K562 (cell line): ENCODE results near the gene RHOXF1. TPM values are rescaled to one million over a fixed set of nuclear protein-coding genes. Genes with fewer than 3 reads are reported as not detected.

ENCODE experiments used
- ATAC-seq: fragments of 200-7000 bp; cut with Tn5 transposase; 3 replicates; pipeline ENCODE4 v1.9.1; 2020; ENCODE audit warnings: moderate library complexity
- BruUV-seq: library from RNA; stranded (reverse); fragments of 400-500 nt; replicated peaks from 2 replicates; lab custom pipeline; 2021; lab: Mats Ljungman, UMichigan
- CTCF ChIA-PET: fragments of 300-600 bp; formaldehyde crosslinking; extraction: SDS; loops from one replicate; lab custom pipeline; 2021; ENCODE audit warnings: low intra/inter-chr PET ratio; lab: Yijun Ruan, JAX
- POLR2A ChIA-PET: fragments of 300-600, 350-650 bp; sonication (Branson Sonifier 250); formaldehyde crosslinking; extraction: SDS; loops from one replicate; lab custom pipeline; 2021; ENCODE audit warnings: antibody characterized with exemption, inconsistent platforms; lab: Yijun Ruan, JAX
- DNase-seq, 4 experiments: peaks; one replicate each; pipeline versions ENCODE4 v3.0.0 to v3.0.0-alpha.2; 2011 to 2018; ENCODE audit warnings: low spot score in 3 of 4, mixed read lengths in 3 of 4; ENCODE audit errors: extremely low read depth in 1 of 4
- FAIRE-seq: peaks from 2 replicates; lab custom pipeline; 2011; peaks lifted over from hg19 to GRCh38; lab: Jason Lieb, UNC
- H2AFZ ChIP-seq: 2 replicates; pipeline ENCODE4 v1.6.0; 2011; ENCODE audit warnings: low read depth, low read length, control low read depth, inconsistent platforms
- H3K27ac ChIP-seq: fragments of 200-600 bp; 3 replicates; pipeline ENCODE4 v1.8.0; 2011; ENCODE audit warnings: low read depth, mild to moderate bottlenecking, control low read depth, inconsistent platforms, low read length, moderate library complexity, mixed read lengths; ENCODE audit errors: extremely low read depth
- H3K27me3 ChIP-seq, 2 experiments: fragments of 300-600 bp in 1 of 2; 2 replicates in 1 of 2; 3 replicates in 1 of 2; pipeline versions ENCODE4 v1.6.0 to v1.8.0; 2011; ENCODE audit warnings: inconsistent platforms in 2 of 2, low read length in 2 of 2, mild to moderate bottlenecking in 1 of 2, mixed read lengths in 1 of 2, moderate library complexity in 1 of 2; ENCODE audit not compliant: control insufficient read depth in 2 of 2, insufficient read depth in 2 of 2
- H3K36me3 ChIP-seq: fragments of 300-600 bp; 3 replicates; pipeline ENCODE4 v1.8.0; 2011; ENCODE audit warnings: mild to moderate bottlenecking, low read length, inconsistent platforms; ENCODE audit not compliant: control insufficient read depth, insufficient read depth
- H3K4me1 ChIP-seq, 2 experiments: fragments of 200-600 bp in 1 of 2; replicated peaks in 1 of 2; 2 replicates in 1 of 2; 3 replicates in 1 of 2; pipeline versions ENCODE4 v1.5.1 to v1.8.0; 2011; ENCODE audit warnings: inconsistent platforms in 2 of 2, low read length in 2 of 2, mild to moderate bottlenecking in 1 of 2, mixed read lengths in 1 of 2, moderate library complexity in 1 of 2; ENCODE audit not compliant: control insufficient read depth in 2 of 2, insufficient read depth in 2 of 2
- H3K4me2 ChIP-seq: 2 replicates; pipeline ENCODE4 v1.6.1; 2011; ENCODE audit warnings: low read length, control low read depth, inconsistent platforms, mixed read lengths; ENCODE audit not compliant: insufficient read depth
- H3K4me3 ChIP-seq: fragments of 200-600 bp; sonication (generic), shearing (Covaris generic); 2 replicates; pipeline ENCODE4 v1.5.1; 2016; ENCODE audit warnings: control low read depth, inconsistent platforms
- H3K79me2 ChIP-seq: fragments of 200-600 bp; 3 replicates; pipeline ENCODE4 v1.8.0; 2011; ENCODE audit warnings: low read length, inconsistent platforms; ENCODE audit not compliant: control insufficient read depth, insufficient read depth
- H3K9ac ChIP-seq, 2 experiments: 2 replicates each; pipeline versions ENCODE4 v1.6.0 to v1.6.1; 2011; ENCODE audit warnings: low read depth in 2 of 2, low read length in 2 of 2, control low read depth in 1 of 2, inconsistent platforms in 1 of 2, mild to moderate bottlenecking in 1 of 2, mixed read lengths in 1 of 2; ENCODE audit not compliant: insufficient read depth in 1 of 2
- H3K9me1 ChIP-seq: one replicate; pipeline ENCODE4 v1.6.0; 2011; ENCODE audit warnings: inconsistent platforms, mild to moderate bottlenecking, low read length, moderate library complexity; ENCODE audit not compliant: control insufficient read depth, insufficient read depth
- H3K9me3 ChIP-seq: replicated peaks from 2 replicates; pipeline ENCODE4 v1.5.1; 2011; ENCODE audit warnings: low read depth, low read length, inconsistent platforms; ENCODE audit not compliant: control insufficient read depth, insufficient read depth
- H4K20me1 ChIP-seq: replicated peaks from 2 replicates; pipeline ENCODE4 v1.6.1; 2011; ENCODE audit warnings: low read length, inconsistent platforms, mixed read lengths; ENCODE audit not compliant: control insufficient read depth, insufficient read depth
- ARID3B ChIP-seq: fragments of 250-450 bp; sonication (Bioruptor Pico); IDR thresholded peaks from 2 replicates; pipeline ENCODE4 v1.4.0; 2020; ENCODE audit warnings: borderline replicate concordance
- BACH1 ChIP-seq: fragments of 200-800 bp; sonication (Bioruptor generic); IDR thresholded peaks from 2 replicates; pipeline ENCODE4 v1.6.1; 2016; ENCODE audit warnings: missing genetic modification characterization, missing compliant biosample characterization
- COPS2 ChIP-seq: fragments of 450-650 bp; conservative IDR thresholded peaks from 2 replicates; pipeline ENCODE4 v1.6.1; 2016; ENCODE audit warnings: mild to moderate bottlenecking, moderate library complexity
- HNRNPL ChIP-seq: fragments of 200-400 bp; formaldehyde crosslinking; IDR thresholded peaks from 2 replicates; pipeline ENCODE4 v1.6.1; 2017; ENCODE audit warnings: low read depth, mild to moderate bottlenecking, low read length
- MTF1 ChIP-seq: fragments of 250-450 bp; sonication (Bioruptor Pico); IDR thresholded peaks from 2 replicates; pipeline ENCODE4 v1.9.0; 2021; ENCODE audit warnings: moderate library complexity, mild to moderate bottlenecking, inconsistent platforms, borderline replicate concordance
- RBM15 ChIP-seq: fragments of 200-400 bp; formaldehyde crosslinking; IDR thresholded peaks from 2 replicates; pipeline ENCODE4 v1.6.1; 2018; ENCODE audit warnings: mild to moderate bottlenecking, low read length, moderate library complexity; ENCODE audit not compliant: insufficient read depth
- XRCC3 ChIP-seq: fragments of 450-650 bp; IDR thresholded peaks from 2 replicates; pipeline ENCODE4 v1.6.1; 2017; ENCODE audit warnings: mild to moderate bottlenecking, moderate library complexity
- ZNF165 ChIP-seq: fragments of 250-450 bp; sonication (Bioruptor Pico); IDR thresholded peaks from 2 replicates; pipeline ENCODE4 v1.4.0; 2020; ENCODE audit warnings: borderline replicate concordance
- ZNF592 ChIP-seq: fragments of 450-650 bp; IDR thresholded peaks from 2 replicates; pipeline ENCODE4 v1.6.1; 2017; ENCODE audit warnings: antibody characterized with exemption, mild to moderate bottlenecking
- ZNF830 ChIP-seq: fragments of 250-450 bp; sonication (Bioruptor Pico); IDR thresholded peaks from 2 replicates; pipeline ENCODE4 v1.5.0; 2021; ENCODE audit warnings: mild to moderate bottlenecking
- WGBS: fragments of 100-300 bp; shearing (Covaris generic); methylation state at CpG from one replicate; pipeline ENCODE4 v1.1.6; 2016; ENCODE audit warnings: low coverage, mixed read lengths; ENCODE audit not compliant: insufficient coverage; ENCODE audit errors: missing lambda C conversion rate; 5-methylcytosine and 5-hydroxymethylcytosine counted together
- in situ Hi-C: fragments of 300-500 bp; cut with MboI; formaldehyde crosslinking; loops from 4 replicates; pipeline ENCODE4 v1.15.0; 2018; ENCODE audit warnings: inconsistent platforms, mixed read lengths
- intact Hi-C: fragments of 100-400 bp; cut with micrococcal nuclease; formaldehyde crosslinking; loops from 2 replicates; pipeline ENCODE4 v1.14.2; 2022
- polyA plus RNA-seq, 8 experiments: library from polyadenylated mRNA; depleted of rRNA in 4 of 8; stranded (reverse) in 5 of 8; unstranded in 3 of 8; fragments of >200 nt; fragmentation: Nextera tagmentation in 2 of 8; fragmentation: Illumina TruSeq in 1 of 8; extraction: Ambion mirVana in 2 of 8; extraction: Trizol in 1 of 8; gene quantifications; 2 replicates each; pipeline versions ENCODE4 v1.2.1 to v1.2.3, GENCODE V29; 2011 to 2014; ENCODE audit warnings: inconsistent platforms in 1 of 8, missing spikeins in 1 of 8
- total RNA-seq, 7 experiments: library from RNA; depleted of rRNA in 6 of 7; stranded (reverse); fragments of >200 nt in 6 of 7; fragmentation: Illumina TruSeq in 2 of 7; extraction: Trizol in 2 of 7; gene quantifications; 2 replicates each; pipeline versions ENCODE4 v1.2.1 to v1.2.3, GENCODE V29; 2011 to 2021; ENCODE audit warnings: low replicate concordance in 1 of 7

The RHOXF1 gene
- total and polyA plus RNA-seq, 9 of the 15 experiments (the other 6 are each of a cell fraction or from before 2014, with no cell fraction given), result 0.17 TPM; not detected in 8

GRCh38 chrX:120120223-120120622 is 4.5 kb upstream of the RHOXF1 start:
- H3K4me2 ChIP-seq, result peak overlapping the region; percentile 51; the same call in 1 of the 2 replicates
- ATAC-seq, result peak; percentile 59; the same call in 2 of the 3 replicates
- 65% methylated on average over 11 of the region's 12 CpGs for WGBS
- H3K27me3 ChIP-seq, result no peaks in the 10 kb centered on the region
- no peaks in the 10 kb centered on the region; the same call in 1 of the 2 replicates for H3K9me3 ChIP-seq
- no peaks in the 10 kb centered on the region for H4K20me1 ChIP-seq
- H3K4me3 ChIP-seq, result no peak overlapping the region
- no peaks in the 10 kb centered on the region for H3K36me3 ChIP-seq
- intact Hi-C loops, result no loop called here
- peak overlapping the region in 1 of 2 experiments; percentile 84; a peak in 1 of 4 replicates for H3K9ac ChIP-seq
- DNase-seq, result no peak
- in situ Hi-C loops, result no loop called here
- ChIA-PET CTCF (no interaction called here), POLR2A (interaction anchor here (0.6 kb wide), 1 partner anchor 421 kb away, joined by 3 read pairs; no protein-coding TSS in a partner anchor)
- peaks cover 0 to 8% of the 10 kb centered on the region in 2 experiments; a peak in 3 of 5 replicates for H3K4me1 ChIP-seq
- BruUV-seq, result no TSS peak
- peak overlapping the region; percentile 86 for H2AFZ ChIP-seq
- no peaks in the 10 kb centered on the region for H3K79me2 ChIP-seq
- H3K27ac ChIP-seq, result no peak overlapping the region
- H3K9me1 ChIP-seq, result no peaks in the 10 kb centered on the region
- TF ChIP-seq ZNF165 (CRISPR knock-in tag), result no peak
- no peak for TF ChIP-seq COPS2
- TF ChIP-seq HNRNPL, result no peak
- no peak for TF ChIP-seq MTF1
- no peak for TF ChIP-seq XRCC3
- TF ChIP-seq ZNF592, result no peak
- TF ChIP-seq ARID3B (CRISPR knock-in tag), result no peak
- no peak for TF ChIP-seq ZNF830 (CRISPR knock-in tag)
- no peak for TF ChIP-seq RBM15
- TF ChIP-seq BACH1 (tag), result no peak
- FAIRE-seq, result no peak
